ENCODE measurements around the gene ATG5. TPM values are rescaled to one million over a fixed set of nuclear protein-coding genes. Genes with fewer than 3 reads are reported as not detected.
A peak's percentile ranks its signal among the peaks of the same experiment; 100 is the strongest.
"Not testable (repeated sequence)": the region's sequence is repeated elsewhere in the genome, so short reads cannot be mapped to it uniquely, and the experiment has no call there.

Gene ATG5
- total RNA-seq, 3 donors from 2014 or later = 39.4 to 51.6 (median 43.0) TPM

- Histone ChIP-seq H3K9me3 (no peaks in the 10 kb centered on the region), H3K36me3 (ENCODE audit: low read depth) (no peaks in the 10 kb centered on the region), H3K4me3 (no peak overlapping the region), H3K4me1 (ENCODE audit: low read depth) (no peaks in the 10 kb centered on the region)
- TF ChIP-seq CTCF (IDR thresholded peaks at IDR 0.05) = no peak
- ATAC-seq (no peak), DNase-seq (no peak)
- intact Hi-C loops (cut with DNase I, micrococcal nuclease) = no loop called here
Measured at GRCh38 chr6:106270414-106270813, 55.1 kb downstream of the ATG5 start.

- H3K4me3 ChIP-seq; H3K4me1 ChIP-seq (ENCODE audit: low read depth); ATAC-seq; H3K36me3 ChIP-seq (ENCODE audit: low read depth); intact Hi-C loops (cut with DNase I, micrococcal nuclease); H3K9me3 ChIP-seq: not testable (repeated sequence)
- DNase-seq = peak in 1 of 3 donors; percentile 49
Measured at GRCh38 chr6:106269268-106269919, 56.2 kb downstream of the ATG5 start.

- H3K4me3 ChIP-seq; ATAC-seq; H3K36me3 ChIP-seq (ENCODE audit: low read depth); H3K9me3 ChIP-seq; H3K4me1 ChIP-seq (ENCODE audit: low read depth); intact Hi-C loops (cut with DNase I, micrococcal nuclease); DNase-seq: not testable (repeated sequence)
Measured at GRCh38 chr6:106268500-106268899, 57.1 kb downstream of the ATG5 start.

- H3K4me3 ChIP-seq; H3K9me3 ChIP-seq; intact Hi-C loops (cut with DNase I, micrococcal nuclease); H3K4me1 ChIP-seq (ENCODE audit: low read depth); ATAC-seq; DNase-seq; H3K36me3 ChIP-seq (ENCODE audit: low read depth): not testable (repeated sequence)
Measured at GRCh38 chr6:106264433-106264832, 61.1 kb downstream of the ATG5 start.

- H3K4me3 ChIP-seq; ATAC-seq; H3K4me1 ChIP-seq (ENCODE audit: low read depth); H3K36me3 ChIP-seq (ENCODE audit: low read depth); DNase-seq; intact Hi-C loops (cut with DNase I, micrococcal nuclease); H3K9me3 ChIP-seq: not testable (repeated sequence)
Measured at GRCh38 chr6:106259748-106260147, 65.8 kb downstream of the ATG5 start.

- DNase-seq (no peak), ATAC-seq (no peak)
- Histone ChIP-seq H3K9me3 (no peaks in the 10 kb centered on the region), H3K4me1 (ENCODE audit: low read depth) (no peaks in the 10 kb centered on the region), H3K36me3 (ENCODE audit: low read depth) (no peaks in the 10 kb centered on the region), H3K4me3 (no peak overlapping the region)
- no peak for TF ChIP-seq CTCF (IDR thresholded peaks at IDR 0.05)
- intact Hi-C loops (cut with DNase I, micrococcal nuclease) = no loop called here
Measured at GRCh38 chr6:106258726-106259125, 66.8 kb downstream of the ATG5 start.

- H3K9me3 ChIP-seq = no peaks in the 10 kb centered on the region
- TF ChIP-seq CTCF (IDR thresholded peaks at IDR 0.05) = no peak
- no peaks in the 10 kb centered on the region for H3K36me3 ChIP-seq (ENCODE audit: low read depth)
- DNase-seq (no peak), ATAC-seq (no peak)
- H3K4me3 ChIP-seq = no peak overlapping the region
- H3K4me1 ChIP-seq (ENCODE audit: low read depth) = no peaks in the 10 kb centered on the region
- intact Hi-C loops (cut with DNase I, micrococcal nuclease) = no loop called here
Measured at GRCh38 chr6:106257195-106257594, 68.4 kb downstream of the ATG5 start.

All from mucosa of descending colon (tissue), 3 donors.